Adrenal gland (tissue), 12 donors: ENCODE measurements around the gene ZNF41. TPM values are rescaled to one million over a fixed set of nuclear protein-coding genes. Genes with fewer than 3 reads are reported as not detected.

Source experiments
- DNase-seq, 7 donors: peaks; one replicate each; pipeline ENCODE4 v3.0.0-alpha.2; 2019 to 2020
- H3K27ac ChIP-seq, 5 donors: fragments of 200-600 bp; sonication (generic) in 4 of 5; 1 replicate in 3 of 5; 2 replicates in 2 of 5; pipeline versions ENCODE4 v1.5.1 to v1.8.0; 2016 to 2020; ENCODE audit warnings: mild to moderate bottlenecking in 1 of 5
- H3K27me3 ChIP-seq: fragments of 200-600 bp; 2 replicates; pipeline ENCODE4 v1.8.0; 2021
- H3K36me3 ChIP-seq, 2 donors: fragments of 200-600 bp; replicated peaks in 1 of 2; 1 replicate in 1 of 2; 2 replicates in 1 of 2; pipeline versions ENCODE4 v1.5.1 to v1.8.0; 2018 to 2022
- H3K4me1 ChIP-seq, 2 donors: fragments of 200-600 bp; replicated peaks in 1 of 2; 1 replicate in 1 of 2; 2 replicates in 1 of 2; pipeline versions ENCODE4 v1.5.1 to v1.8.0; 2018 to 2021
- H3K4me3 ChIP-seq, 4 donors: fragments of 200-600 bp; sonication (generic) in 3 of 4; one replicate each; pipeline ENCODE4 v1.5.1; 2016 to 2018
- H3K9me3 ChIP-seq, 3 donors: fragments of 200-600 bp; sonication (generic) in 1 of 3; replicated peaks in 1 of 3; 1 replicate in 2 of 3; 2 replicates in 1 of 3; pipeline versions ENCODE4 v1.5.1 to v1.8.0; 2016 to 2021
- POLR2A ChIP-seq, 2 donors: fragments of 450-650 bp; IDR thresholded peaks; one replicate each; pipeline ENCODE4 v1.6.1; 2017; ENCODE audit warnings: antibody characterized with exemption in 2 of 2, mild to moderate bottlenecking in 2 of 2, moderate library complexity in 1 of 2
- WGBS, 4 donors: extraction: QIAGEN DNeasy Blood & Tissue Kit in 2 of 4; methylation state at CpG; one replicate each; pipeline versions ENCODE4 v1.1.5 to v1.1.7; 2013 to 2017; 5-methylcytosine and 5-hydroxymethylcytosine counted together
- intact Hi-C, 2 donors: fragments of 100-400 bp; cut with DNase I; formaldehyde crosslinking; loops; one replicate each; pipeline versions ENCODE4 v1.14.1 to v1.15.0; 2022 to 2023
- polyA plus RNA-seq, 3 donors: library from polyadenylated mRNA; stranded (reverse); fragments of 200-250 nt in 2 of 3; fragments of 350-450 nt in 1 of 3; fragmentation: Illumina TruSeq in 1 of 3; extraction: RNeasy Lipid Tissue Mini Kit (QIAGEN cat#74804) in 1 of 3; gene quantifications; one replicate each; pipeline ENCODE4 v1.2.3, GENCODE V29; 2013 to 2014
- total RNA-seq, 9 donors: library from RNA; depleted of rRNA in 4 of 9; stranded (reverse); fragments of >200 nt in 4 of 9; fragments of 120-200 nt in 1 of 9; fragmentation: NEBNext Ultra II Directional in 1 of 9; extraction: Animal tissue kit (Norgen Biotek cat#: 25700) in 1 of 9; gene quantifications; one replicate each; pipeline versions ENCODE4 v1.1.0 to v1.2.4, GENCODE V29; 2013 to 2023
- TF ChIP-seq, protein P1 (sequence below), 6 experiments: fragments of 450-650 bp in 4 of 6; fragments of 200-600 bp in 2 of 6; sonication (generic) in 1 of 6; IDR thresholded peaks; 1 replicate in 5 of 6; 2 replicates in 1 of 6; pipeline versions ENCODE4 v1.5.1 to v1.8.0; 2016 to 2021; ENCODE audit warnings: antibody characterized with exemption in 6 of 6, mild to moderate bottlenecking in 2 of 6, moderate library complexity in 1 of 6
- donor health status: healthy with polysubstance abuse.
- donor health status: Bipolar disorder and iron deficiency.
- donor health status: DM: yes; HTN: yes; CAD: no.
- donor health status: DM: no; HTN: no; CAD: no.
- donor health status: DM: no; HTN: no; CAD: no.
- donor health status: DM: yes; HTN: yes; CAD: no.

Gene ZNF41
- total and polyA plus RNA-seq, 12 donors, result 2.8 to 10.5 (median 7.6) TPM

DNA sequence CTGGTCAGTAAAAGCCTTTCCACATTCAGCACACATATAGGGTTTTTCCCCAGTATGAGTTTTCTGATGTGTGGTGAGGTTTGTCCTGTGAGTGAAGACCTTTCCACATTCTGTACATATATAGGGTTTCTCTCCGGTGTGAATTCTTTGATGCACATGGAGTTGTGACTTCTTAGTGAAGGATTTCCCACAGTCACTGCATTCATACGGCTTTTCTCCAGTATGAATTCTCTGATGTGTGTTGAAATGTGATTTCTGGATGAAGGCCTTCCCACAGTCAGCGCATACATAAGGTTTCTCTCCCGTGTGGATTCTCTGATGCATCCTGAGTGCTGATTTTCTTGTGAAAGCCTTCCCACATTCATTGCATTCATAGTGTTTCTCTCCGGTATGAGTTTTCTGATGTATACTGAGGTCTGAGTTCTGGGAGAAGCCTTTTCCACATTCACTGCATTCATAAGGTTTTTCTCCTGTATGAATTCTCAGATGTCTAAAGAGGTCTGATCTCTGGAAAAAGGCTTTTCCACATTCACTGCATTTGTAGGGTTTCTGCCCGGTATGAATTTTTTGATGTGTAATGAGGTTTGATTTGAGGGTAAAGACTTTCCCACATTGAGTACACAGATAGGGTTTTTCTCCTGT is 34.7 kb downstream of the ZNF41 start:
- no peaks in the 10 kb centered on the region for H3K36me3 ChIP-seq
- peaks cover 0 to 20% (median 0%) of the 10 kb centered on the region in 3 donors for H3K9me3 ChIP-seq
- TF ChIP-seq, protein P1, sequence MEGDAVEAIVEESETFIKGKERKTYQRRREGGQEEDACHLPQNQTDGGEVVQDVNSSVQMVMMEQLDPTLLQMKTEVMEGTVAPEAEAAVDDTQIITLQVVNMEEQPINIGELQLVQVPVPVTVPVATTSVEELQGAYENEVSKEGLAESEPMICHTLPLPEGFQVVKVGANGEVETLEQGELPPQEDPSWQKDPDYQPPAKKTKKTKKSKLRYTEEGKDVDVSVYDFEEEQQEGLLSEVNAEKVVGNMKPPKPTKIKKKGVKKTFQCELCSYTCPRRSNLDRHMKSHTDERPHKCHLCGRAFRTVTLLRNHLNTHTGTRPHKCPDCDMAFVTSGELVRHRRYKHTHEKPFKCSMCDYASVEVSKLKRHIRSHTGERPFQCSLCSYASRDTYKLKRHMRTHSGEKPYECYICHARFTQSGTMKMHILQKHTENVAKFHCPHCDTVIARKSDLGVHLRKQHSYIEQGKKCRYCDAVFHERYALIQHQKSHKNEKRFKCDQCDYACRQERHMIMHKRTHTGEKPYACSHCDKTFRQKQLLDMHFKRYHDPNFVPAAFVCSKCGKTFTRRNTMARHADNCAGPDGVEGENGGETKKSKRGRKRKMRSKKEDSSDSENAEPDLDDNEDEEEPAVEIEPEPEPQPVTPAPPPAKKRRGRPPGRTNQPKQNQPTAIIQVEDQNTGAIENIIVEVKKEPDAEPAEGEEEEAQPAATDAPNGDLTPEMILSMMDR (IDR thresholded peaks at IDR 0.05), result no peak
- no peak for TF ChIP-seq POLR2A (IDR thresholded peaks at IDR 0.05)
- H3K4me1 ChIP-seq, result no peaks in the 10 kb centered on the region
- intact Hi-C loops, result no loop called here
- 89 to 100% (median 95%) methylated on average over 6 of the region's 6 CpGs for WGBS, 4 donors
- peaks cover 8% of the 10 kb centered on the region for H3K27me3 ChIP-seq
- no peak overlapping the region for H3K27ac ChIP-seq
- H3K4me3 ChIP-seq, result no peak overlapping the region
- no peak for DNase-seq

DNA sequence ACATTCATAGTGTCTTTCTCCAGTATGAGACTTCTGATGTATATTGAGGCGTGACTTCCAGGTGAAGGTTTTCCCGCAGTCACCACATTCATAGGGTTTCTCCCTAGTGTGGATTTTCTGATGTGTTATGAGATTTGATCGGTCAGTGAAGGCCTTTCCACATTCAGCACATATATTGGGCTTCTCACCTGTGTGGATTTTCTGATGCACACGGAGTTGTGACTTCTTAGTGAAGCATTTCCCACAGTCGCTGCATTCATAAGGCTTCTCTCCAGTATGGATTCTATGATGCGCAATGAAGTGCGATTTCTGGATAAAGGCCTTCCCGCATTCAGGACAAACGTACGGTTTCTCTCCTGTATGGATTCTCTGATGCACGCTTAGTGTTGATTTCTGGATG is 35.4 kb downstream of the ZNF41 start:
- no peaks in the 10 kb centered on the region for H3K36me3 ChIP-seq
- TF ChIP-seq, protein P1 (IDR thresholded peaks at IDR 0.05), result no peak
- no peak for TF ChIP-seq POLR2A (IDR thresholded peaks at IDR 0.05)
- H3K27ac ChIP-seq, result no peak overlapping the region
- intact Hi-C loops, result no loop called here
- 81 to 99% (median 91%) methylated on average over 11 of the region's 11 CpGs for WGBS, 4 donors
- H3K27me3 ChIP-seq, result peaks cover 10% of the 10 kb centered on the region
- H3K4me1 ChIP-seq, result no peaks in the 10 kb centered on the region
- H3K9me3 ChIP-seq, result peaks cover 0 to 20% (median 0%) of the 10 kb centered on the region in 3 donors
- H3K4me3 ChIP-seq, result no peak overlapping the region
- DNase-seq, result no peak

DNA sequence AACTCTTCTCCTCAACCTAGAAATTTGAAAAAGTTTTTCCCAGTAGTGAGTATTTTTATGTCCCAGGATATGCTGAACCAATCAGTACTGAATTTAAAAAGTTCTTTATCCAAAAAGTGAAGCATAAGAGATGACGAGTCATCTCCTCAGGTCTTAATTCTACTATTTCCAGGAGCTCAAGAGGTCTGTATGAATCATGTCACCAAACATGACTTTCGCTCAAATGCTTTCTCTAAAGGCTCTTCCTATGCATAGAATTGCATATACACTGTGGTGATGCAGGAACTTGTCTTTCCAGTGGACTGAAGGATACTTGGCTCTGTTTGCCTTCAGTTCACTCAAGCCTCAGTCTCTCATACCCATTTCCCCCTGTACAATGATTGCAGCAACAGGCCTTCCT is 36.1 kb downstream of the ZNF41 start:
- 83 to 100% (median 91%) methylated on average over 1 to 2 of the region's 2 CpGs for WGBS, 4 donors
- intact Hi-C loops, result no loop called here
- peaks cover 10% of the 10 kb centered on the region for H3K27me3 ChIP-seq

DNA sequence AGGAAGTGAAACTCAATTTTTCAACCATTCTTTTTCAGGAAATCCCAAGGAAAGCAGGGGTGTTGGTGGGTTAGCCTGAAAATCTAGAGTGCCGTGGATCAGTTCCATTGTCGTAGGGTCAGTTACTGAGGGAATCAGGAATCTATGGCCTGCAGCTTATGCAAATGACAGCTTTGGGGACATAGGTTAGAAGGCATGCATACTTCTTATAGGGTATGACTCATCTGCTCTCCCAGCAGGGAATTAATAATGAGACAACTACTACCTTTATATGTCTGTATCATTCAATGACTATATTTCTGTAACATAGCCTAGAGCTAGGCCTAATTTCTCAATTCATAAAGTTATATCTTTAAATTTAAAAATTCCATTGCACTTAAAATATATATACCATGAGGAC is 36.6 kb downstream of the ZNF41 start:
- H3K36me3 ChIP-seq, result no peaks in the 10 kb centered on the region
- H3K9me3 ChIP-seq, result peaks cover 0 to 20% (median 0%) of the 10 kb centered on the region in 3 donors
- H3K4me1 ChIP-seq, result no peaks in the 10 kb centered on the region
- peaks cover 10% of the 10 kb centered on the region for H3K27me3 ChIP-seq
- intact Hi-C loops, result no loop called here
- TF ChIP-seq, protein P1 (IDR thresholded peaks at IDR 0.05), result no peak
- no peak for TF ChIP-seq POLR2A (IDR thresholded peaks at IDR 0.05)
- H3K27ac ChIP-seq, result no peak overlapping the region
- WGBS, 4 donors, result 89 to 94% (median 91%) methylated on average over 2 of the region's 2 CpGs
- no peak overlapping the region for H3K4me3 ChIP-seq
- DNase-seq, result no peak

More for the DNA sequence above, 36.1 kb downstream of the ZNF41 start:
- H3K4me3 ChIP-seq, result no peak overlapping the region
- TF ChIP-seq POLR2A (IDR thresholded peaks at IDR 0.05), result no peak
- TF ChIP-seq, protein P1 (IDR thresholded peaks at IDR 0.05), result no peak
- no peaks in the 10 kb centered on the region for H3K4me1 ChIP-seq
- H3K27ac ChIP-seq, result no peak overlapping the region
- H3K9me3 ChIP-seq, result peaks cover 0 to 20% (median 0%) of the 10 kb centered on the region in 3 donors
- no peak for DNase-seq
- no peaks in the 10 kb centered on the region for H3K36me3 ChIP-seq
